ENCODE results near the gene BNC2.
"Not testable (repeated sequence)": the region's sequence is repeated elsewhere in the genome, so short reads cannot be mapped to it uniquely, and the experiment has no call there.

Gene BNC2

GRCh38 chr9:16572005-16572734, 298.3 kb downstream of the BNC2 start:
- no peak for DNase-seq

GRCh38 chr9:16571127-16571802, 299.2 kb downstream of the BNC2 start:
- DNase-seq = no peak

- DNase-seq = no peak
Observed at GRCh38 chr9:16563446-16563845, 307.0 kb downstream of the BNC2 start.

GRCh38 chr9:16561121-16561520, 309.3 kb downstream of the BNC2 start:
- DNase-seq = no peak

- DNase-seq = no peak
Observed at GRCh38 chr9:16559418-16560188, 310.9 kb downstream of the BNC2 start.

- no peak for DNase-seq
Observed at GRCh38 chr9:16555802-16556201, 314.7 kb downstream of the BNC2 start.

GRCh38 chr9:16553869-16554540, 316.5 kb downstream of the BNC2 start:
- DNase-seq = no peak

GRCh38 chr9:16552252-16552651, 318.2 kb downstream of the BNC2 start:
- DNase-seq = no peak

- DNase-seq = no peak
Observed at GRCh38 chr9:16551692-16552091, 318.8 kb downstream of the BNC2 start.

GRCh38 chr9:16545639-16546038, 324.8 kb downstream of the BNC2 start:
- DNase-seq = no peak

- DNase-seq = no peak
Observed at GRCh38 chr9:16544842-16545241, 325.6 kb downstream of the BNC2 start.

GRCh38 chr9:16543686-16544085, 326.8 kb downstream of the BNC2 start:
- no peak for DNase-seq

GRCh38 chr9:16543225-16543624, 327.2 kb downstream of the BNC2 start:
- no peak for DNase-seq

- no peak for DNase-seq
Observed at GRCh38 chr9:16542290-16542689, 328.2 kb downstream of the BNC2 start.

GRCh38 chr9:16540743-16541613, 329.5 kb downstream of the BNC2 start:
- no peak for DNase-seq

- DNase-seq = not testable (repeated sequence)
Observed at GRCh38 chr9:16539626-16540025, 330.8 kb downstream of the BNC2 start.

GRCh38 chr9:16535555-16535954, 334.9 kb downstream of the BNC2 start:
- DNase-seq = no peak

- no peak for DNase-seq
Observed at GRCh38 chr9:16532681-16533450, 337.6 kb downstream of the BNC2 start.

GRCh38 chr9:16532272-16532671, 338.2 kb downstream of the BNC2 start:
- DNase-seq = no peak

GRCh38 chr9:16530669-16531642, 339.5 kb downstream of the BNC2 start:
- DNase-seq = no peak
